SK-N-SH (cell line): Measurements from ENCODE around the gene IQSEC1. TPM values are rescaled to one million over a fixed set of nuclear protein-coding genes. Genes with fewer than 3 reads are reported as not detected.

Source experiments
- CTCF ChIA-PET: fragments of 300-600, 350-600 bp; formaldehyde crosslinking; extraction: SDS; loops from one replicate; lab custom pipeline; 2021; lab: Yijun Ruan, JAX
- POLR2A ChIA-PET: fragments of 350-600 bp; sonication (Branson Sonifier 250); formaldehyde crosslinking; extraction: SDS; loops from one replicate; lab custom pipeline; 2020; ENCODE audit warnings: antibody characterized with exemption, inconsistent platforms; lab: Yijun Ruan, JAX
- DNase-seq: peaks from one replicate; pipeline ENCODE4 v3.0.0; 2012
- H2AFZ ChIP-seq: fragments of 200-600 bp; sonication (generic); 2 replicates; pipeline ENCODE4 v1.8.1; 2016; ENCODE audit warnings: antibody characterized with exemption, mild to moderate bottlenecking, low read depth
- H3F3A ChIP-seq: fragments of 200-600 bp; sonication (generic); replicated peaks from 2 replicates; pipeline ENCODE3; 2016; ENCODE audit warnings: antibody characterized with exemption, mild to moderate bottlenecking; ENCODE audit not compliant: insufficient read depth
- H3K27ac ChIP-seq, 2 experiments: fragments of 200-500 bp in 1 of 2; fragments of 200-600 bp in 1 of 2; sonication (Bioruptor generic) in 1 of 2; sonication (generic), shearing (Covaris generic) in 1 of 2; 2 replicates each; pipeline versions ENCODE4 v1.5.1 to v1.6.1; 2014 to 2016; ENCODE audit warnings: low read depth in 2 of 2, inconsistent platforms in 1 of 2, low read length in 1 of 2, mild to moderate bottlenecking in 1 of 2, mixed read lengths in 1 of 2
- H3K27me3 ChIP-seq: fragments of 200-600 bp; sonication (generic), shearing (Covaris generic); 2 replicates; pipeline ENCODE4 v1.6.1; 2016; ENCODE audit warnings: mixed run types; ENCODE audit not compliant: insufficient read depth
- H3K36me3 ChIP-seq, 2 experiments: fragments of 200-500 bp in 1 of 2; fragments of 200-600 bp in 1 of 2; sonication (Bioruptor generic) in 1 of 2; sonication (generic) in 1 of 2; replicated peaks in 1 of 2; 2 replicates each; pipeline versions ENCODE3 to v1.5.1; 2014 to 2016; ENCODE audit warnings: low read length in 1 of 2, mild to moderate bottlenecking in 1 of 2; ENCODE audit not compliant: insufficient read depth in 2 of 2, control insufficient read depth in 1 of 2
- H3K4me1 ChIP-seq, 2 experiments: fragments of 200-500 bp in 1 of 2; fragments of 200-600 bp in 1 of 2; sonication (Bioruptor generic) in 1 of 2; sonication (generic), shearing (Covaris generic) in 1 of 2; 2 replicates each; pipeline versions ENCODE4 v1.5.1 to v1.6.1; 2014 to 2016; ENCODE audit warnings: low read depth in 1 of 2, low read length in 1 of 2, mixed run types in 1 of 2; ENCODE audit not compliant: insufficient read depth in 2 of 2, control insufficient read depth in 1 of 2
- H3K4me2 ChIP-seq: fragments of 200-600 bp; sonication (generic), shearing (Covaris generic); 2 replicates; pipeline ENCODE4 v1.6.1; 2017; ENCODE audit warnings: mixed run types
- H3K4me3 ChIP-seq, 2 experiments: fragments of 200-500 bp in 1 of 2; fragments of 200-600 bp in 1 of 2; sonication (Bioruptor generic) in 1 of 2; sonication (generic), shearing (Covaris generic) in 1 of 2; 2 replicates each; pipeline versions ENCODE4 v1.5.1 to v1.8.1; 2014 to 2016; ENCODE audit warnings: low read depth in 2 of 2, inconsistent platforms in 1 of 2, low read length in 1 of 2, mild to moderate bottlenecking in 1 of 2, mixed read lengths in 1 of 2, moderate library complexity in 1 of 2
- H3K79me2 ChIP-seq: fragments of 200-600 bp; sonication (generic); 2 replicates; pipeline ENCODE4 v1.8.1; 2017; ENCODE audit warnings: mild to moderate bottlenecking; ENCODE audit not compliant: insufficient read depth
- H3K9ac ChIP-seq: fragments of 200-600 bp; sonication (generic); 2 replicates; pipeline ENCODE4 v1.6.1; 2017; ENCODE audit warnings: mixed run types
- H3K9me2 ChIP-seq: fragments of 200-600 bp; sonication (generic); 2 replicates; pipeline ENCODE4 v1.6.1; 2017; ENCODE audit warnings: mixed run types
- H3K9me3 ChIP-seq: fragments of 200-600 bp; sonication (generic); 2 replicates; pipeline ENCODE4 v1.6.1; 2017; ENCODE audit warnings: mixed run types, mild to moderate bottlenecking, moderate library complexity
- H4K20me1 ChIP-seq: fragments of 200-600 bp; sonication (generic); 2 replicates; pipeline ENCODE4 v1.6.1; 2017; ENCODE audit warnings: mild to moderate bottlenecking, mixed run types; ENCODE audit not compliant: insufficient read depth
- CHD2 ChIP-seq: fragments of 150-350 bp; IDR thresholded peaks from 2 replicates; pipeline ENCODE4 v1.6.1; 2018; ENCODE audit warnings: low read length; ENCODE audit not compliant: partially characterized antibody
- EP300 ChIP-seq, 2 experiments: IDR thresholded peaks; 2 replicates each; pipeline versions ENCODE4 v1.4.0 to v1.6.1; 2012; ENCODE audit warnings: borderline replicate concordance in 1 of 2, low read depth in 1 of 2, low read length in 1 of 2
- EZH2phosphoT487 ChIP-seq: fragments of 200-600 bp; sonication (generic); IDR thresholded peaks from 2 replicates; pipeline ENCODE4 v1.6.1; 2017; ENCODE audit warnings: low read depth, mixed run types, mild to moderate bottlenecking, antibody characterized with exemption, moderate library complexity, borderline replicate concordance
- FOXJ3 ChIP-seq: sonication (generic); formaldehyde crosslinking; IDR thresholded peaks from 2 replicates; pipeline ENCODE4 v1.5.1; 2020; ENCODE audit warnings: mild to moderate bottlenecking, missing genetic modification reagents
- JUND ChIP-seq: IDR thresholded peaks from 2 replicates; pipeline ENCODE4 v1.4.0; 2012
- MEF2A ChIP-seq: IDR thresholded peaks from 2 replicates; pipeline ENCODE4 v1.4.0; 2012; ENCODE audit warnings: low read depth, borderline replicate concordance
- MXI1 ChIP-seq: IDR thresholded peaks from 2 replicates; pipeline ENCODE4 v1.6.1; 2012; ENCODE audit warnings: mild to moderate bottlenecking, low read depth, low read length, improper control_type of control experiment
- NFIC ChIP-seq: IDR thresholded peaks from 2 replicates; pipeline ENCODE4 v1.4.0; 2012; ENCODE audit warnings: borderline replicate concordance
- NRF1 ChIP-seq: IDR thresholded peaks from 2 replicates; pipeline ENCODE4 v1.6.1; 2012; ENCODE audit warnings: low read depth, mild to moderate bottlenecking, low read length
- PBX3 ChIP-seq: IDR thresholded peaks from 2 replicates; pipeline ENCODE4; 2012
- RFX5 ChIP-seq: IDR thresholded peaks from 2 replicates; pipeline ENCODE4 v1.6.1; 2012; ENCODE audit warnings: mild to moderate bottlenecking, improper control_type of control experiment, low read length
- RXRA ChIP-seq: IDR thresholded peaks from 2 replicates; pipeline ENCODE4 v1.4.0; 2012; ENCODE audit warnings: low read depth, mild to moderate bottlenecking, borderline replicate concordance
- SIN3A ChIP-seq: IDR thresholded peaks from 2 replicates; pipeline ENCODE4 v1.6.1; 2012; ENCODE audit warnings: low read depth, mild to moderate bottlenecking, low read length, moderate library complexity, borderline replicate concordance
- TCF12 ChIP-seq: IDR thresholded peaks from 2 replicates; pipeline ENCODE4 v1.4.0; 2012
- TEAD4 ChIP-seq: IDR thresholded peaks from 2 replicates; pipeline ENCODE4 v1.4.0; 2012; ENCODE audit warnings: mild to moderate bottlenecking, borderline replicate concordance; ENCODE audit not compliant: insufficient read depth
- YY1 ChIP-seq: IDR thresholded peaks from 2 replicates; pipeline ENCODE4 v1.4.0; 2012; ENCODE audit warnings: low read depth, mild to moderate bottlenecking
- WGBS: methylation state at CpG from one replicate; pipeline ENCODE4 v1.1.6; 2017; ENCODE audit warnings: low lambda C conversion rate; 5-methylcytosine and 5-hydroxymethylcytosine counted together
- polyA plus RNA-seq, 3 experiments: library from polyadenylated mRNA; depleted of rRNA; stranded (reverse); fragments of >200 nt; gene quantifications; 2 replicates each; pipeline ENCODE4 v1.2.3, GENCODE V29; 2012
- TF ChIP-seq, protein P1 (sequence below): IDR thresholded peaks from 2 replicates; pipeline ENCODE4 v1.4.0; 2012; ENCODE audit warnings: low read depth, borderline replicate concordance
- TF ChIP-seq, protein P2 (sequence below): fragments of 150-350 bp; IDR thresholded peaks from 2 replicates; pipeline ENCODE4 v1.6.1; 2017; ENCODE audit warnings: antibody characterized with exemption, low read length, low read depth, borderline replicate concordance
- TF ChIP-seq, protein P3 (sequence below): IDR thresholded peaks from 2 replicates; pipeline ENCODE4 v1.6.1; 2012; ENCODE audit warnings: mild to moderate bottlenecking, low read depth, low read length, moderate library complexity

IQSEC1 gene
- polyA plus RNA-seq, 1 of the 3 experiments (the other 2 are of a cell fraction) = 6.2 TPM

- peaks cover 20 to 67% of the 10 kb centered on the region in 2 experiments; a peak in 3 of 4 replicates for H3K4me1 ChIP-seq
- no peak overlapping the region for H3K9ac ChIP-seq
- TF ChIP-seq YY1 = no peak
- TF ChIP-seq, protein P1, sequence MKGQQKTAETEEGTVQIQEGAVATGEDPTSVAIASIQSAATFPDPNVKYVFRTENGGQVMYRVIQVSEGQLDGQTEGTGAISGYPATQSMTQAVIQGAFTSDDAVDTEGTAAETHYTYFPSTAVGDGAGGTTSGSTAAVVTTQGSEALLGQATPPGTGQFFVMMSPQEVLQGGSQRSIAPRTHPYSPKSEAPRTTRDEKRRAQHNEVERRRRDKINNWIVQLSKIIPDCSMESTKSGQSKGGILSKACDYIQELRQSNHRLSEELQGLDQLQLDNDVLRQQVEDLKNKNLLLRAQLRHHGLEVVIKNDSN = no peak
- TF ChIP-seq MEF2A = no peak
- TF ChIP-seq CHD2 = no peak
- H3K27me3 ChIP-seq = no peaks in the 10 kb centered on the region
- H3F3A ChIP-seq = no peaks in the 10 kb centered on the region
- peaks cover 46% of the 10 kb centered on the region for H4K20me1 ChIP-seq
- ChIA-PET CTCF (interaction anchor here (1.5 to 4.0 kb wide), 3 partner anchors 12 to 103 kb away, joined by 4 to 21 read pairs (median 4); partner anchors contain the start of gene RPL32), POLR2A (no interaction called here)
- no peak overlapping the region for H3K4me3 ChIP-seq
- peaks cover 0 to 5% of the 10 kb centered on the region in 2 experiments for H3K36me3 ChIP-seq
- no peaks in the 10 kb centered on the region for H3K9me3 ChIP-seq
- H2AFZ ChIP-seq = no peak overlapping the region
- WGBS = 100% methylated on average over 3 of the region's 6 CpGs
- no peaks in the 10 kb centered on the region for H3K9me2 ChIP-seq
- H3K79me2 ChIP-seq = peaks cover 17% of the 10 kb centered on the region
- no peak overlapping the region for H3K4me2 ChIP-seq
- no peak overlapping the region; a peak in 1 of 4 replicates for H3K27ac ChIP-seq
- no peak for DNase-seq
Measured at GRCh38 chr3:12944849-12945248, 128.4 kb downstream of the IQSEC1 start.

GRCh38 chr3:12944413-12944812, 128.8 kb downstream of the IQSEC1 start:
- peaks cover 45% of the 10 kb centered on the region for H4K20me1 ChIP-seq
- CTCF ChIA-PET = interaction anchor here (1.5 to 4.0 kb wide), 2 partner anchors 11 to 103 kb away, joined by 4 to 21 read pairs; partner anchors contain the start of gene RPL32
- no peak for DNase-seq
- H3K79me2 ChIP-seq = peaks cover 13% of the 10 kb centered on the region
- H3F3A ChIP-seq = no peaks in the 10 kb centered on the region
- no peaks in the 10 kb centered on the region for H3K9me3 ChIP-seq
- peaks cover 0 to 5% of the 10 kb centered on the region in 2 experiments for H3K36me3 ChIP-seq
- TF ChIP-seq RXRA = no peak
- TF ChIP-seq, protein P1 = no peak
- TF ChIP-seq TCF12 = no peak
- TF ChIP-seq NFIC = no peak
- no peak for TF ChIP-seq MXI1
- TF ChIP-seq, protein P2, sequence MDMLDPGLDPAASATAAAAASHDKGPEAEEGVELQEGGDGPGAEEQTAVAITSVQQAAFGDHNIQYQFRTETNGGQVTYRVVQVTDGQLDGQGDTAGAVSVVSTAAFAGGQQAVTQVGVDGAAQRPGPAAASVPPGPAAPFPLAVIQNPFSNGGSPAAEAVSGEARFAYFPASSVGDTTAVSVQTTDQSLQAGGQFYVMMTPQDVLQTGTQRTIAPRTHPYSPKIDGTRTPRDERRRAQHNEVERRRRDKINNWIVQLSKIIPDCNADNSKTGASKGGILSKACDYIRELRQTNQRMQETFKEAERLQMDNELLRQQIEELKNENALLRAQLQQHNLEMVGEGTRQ = no peak
- no peak for TF ChIP-seq RFX5
- TF ChIP-seq NRF1 = no peak
- TF ChIP-seq, protein P3, sequence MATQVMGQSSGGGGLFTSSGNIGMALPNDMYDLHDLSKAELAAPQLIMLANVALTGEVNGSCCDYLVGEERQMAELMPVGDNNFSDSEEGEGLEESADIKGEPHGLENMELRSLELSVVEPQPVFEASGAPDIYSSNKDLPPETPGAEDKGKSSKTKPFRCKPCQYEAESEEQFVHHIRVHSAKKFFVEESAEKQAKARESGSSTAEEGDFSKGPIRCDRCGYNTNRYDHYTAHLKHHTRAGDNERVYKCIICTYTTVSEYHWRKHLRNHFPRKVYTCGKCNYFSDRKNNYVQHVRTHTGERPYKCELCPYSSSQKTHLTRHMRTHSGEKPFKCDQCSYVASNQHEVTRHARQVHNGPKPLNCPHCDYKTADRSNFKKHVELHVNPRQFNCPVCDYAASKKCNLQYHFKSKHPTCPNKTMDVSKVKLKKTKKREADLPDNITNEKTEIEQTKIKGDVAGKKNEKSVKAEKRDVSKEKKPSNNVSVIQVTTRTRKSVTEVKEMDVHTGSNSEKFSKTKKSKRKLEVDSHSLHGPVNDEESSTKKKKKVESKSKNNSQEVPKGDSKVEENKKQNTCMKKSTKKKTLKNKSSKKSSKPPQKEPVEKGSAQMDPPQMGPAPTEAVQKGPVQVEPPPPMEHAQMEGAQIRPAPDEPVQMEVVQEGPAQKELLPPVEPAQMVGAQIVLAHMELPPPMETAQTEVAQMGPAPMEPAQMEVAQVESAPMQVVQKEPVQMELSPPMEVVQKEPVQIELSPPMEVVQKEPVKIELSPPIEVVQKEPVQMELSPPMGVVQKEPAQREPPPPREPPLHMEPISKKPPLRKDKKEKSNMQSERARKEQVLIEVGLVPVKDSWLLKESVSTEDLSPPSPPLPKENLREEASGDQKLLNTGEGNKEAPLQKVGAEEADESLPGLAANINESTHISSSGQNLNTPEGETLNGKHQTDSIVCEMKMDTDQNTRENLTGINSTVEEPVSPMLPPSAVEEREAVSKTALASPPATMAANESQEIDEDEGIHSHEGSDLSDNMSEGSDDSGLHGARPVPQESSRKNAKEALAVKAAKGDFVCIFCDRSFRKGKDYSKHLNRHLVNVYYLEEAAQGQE = no peak
- no peak for TF ChIP-seq SIN3A
- TF ChIP-seq EZH2phosphoT487 = no peak
- TF ChIP-seq PBX3 = no peak
- TF ChIP-seq CHD2 = no peak
- TF ChIP-seq JUND = no peak
- no peak for TF ChIP-seq TEAD4
- no peak for TF ChIP-seq FOXJ3 (CRISPR knock-in tag)
- no peak for TF ChIP-seq EP300 (IDR thresholded peaks at IDR 0.05; ENCODE audit: borderline replicate concordance in 1 of 2, low read depth in 1 of 2, low read length in 1 of 2)
- TF ChIP-seq, all 33 proteins: peak for 0
- Histone ChIP-seq H3K4me1 (peaks cover 17 to 63% of the 10 kb centered on the region in 2 experiments; a peak in 3 of 4 replicates), H3K9me2 (no peaks in the 10 kb centered on the region), H3K9ac (no peak overlapping the region), H3K27ac (no peak overlapping the region; a peak in 1 of 4 replicates), H2AFZ (no peak overlapping the region), H3K4me2 (no peak overlapping the region), H3K27me3 (no peaks in the 10 kb centered on the region), H3K4me3 (no peak overlapping the region)
- 92% methylated on average over 15 of the region's 15 CpGs for WGBS
- POLR2A ChIA-PET = no interaction called here
